Kidney (tissue), 14 donors: ENCODE results near the gene COP1. TPM values are rescaled to one million over a fixed set of nuclear protein-coding genes. Genes with fewer than 3 reads are reported as not detected.

Experiments used
- DNase-seq, 5 donors: peaks; one replicate each; pipeline ENCODE4 v3.0.0-alpha.2; 2013 to 2020
- FAIRE-seq: peaks from 2 replicates; lab custom pipeline; 2012; peaks lifted over from hg19 to GRCh38; lab: Jason Lieb, UNC
- H3K27ac ChIP-seq, 2 donors: one replicate each; pipeline ENCODE4 v1.7.0; 2013; ENCODE audit warnings: low read depth in 2 of 2, low read length in 2 of 2, inconsistent platforms in 1 of 2
- H3K27me3 ChIP-seq: one replicate; pipeline ENCODE4 v1.7.1; 2013; ENCODE audit warnings: low read length, inconsistent platforms; ENCODE audit not compliant: control insufficient read depth, insufficient read depth
- H3K36me3 ChIP-seq, 3 donors: one replicate each; pipeline versions ENCODE4 v1.7.0 to v1.7.1; 2013; ENCODE audit warnings: low read length in 3 of 3, control low read depth in 1 of 3, inconsistent platforms in 1 of 3; ENCODE audit not compliant: insufficient read depth in 3 of 3, control insufficient read depth in 2 of 3
- H3K4me1 ChIP-seq, 3 donors: one replicate each; pipeline versions ENCODE4 v1.7.0 to v1.7.1; 2013; ENCODE audit warnings: low read length in 3 of 3, inconsistent platforms in 1 of 3, low read depth in 1 of 3; ENCODE audit not compliant: control insufficient read depth in 2 of 3, insufficient read depth in 2 of 3
- H3K4me3 ChIP-seq, 3 donors: one replicate each; pipeline versions ENCODE4 v1.7.0 to v1.8.1; 2013; ENCODE audit warnings: low read length in 3 of 3, control low read depth in 1 of 3, inconsistent platforms in 1 of 3
- H3K9ac ChIP-seq, 3 donors: one replicate each; pipeline versions ENCODE4 v1.7.0 to v1.7.1; 2013; ENCODE audit warnings: low read length in 3 of 3, control low read depth in 1 of 3, inconsistent platforms in 1 of 3
- H3K9me3 ChIP-seq, 3 donors: one replicate each; pipeline versions ENCODE4 v1.7.0 to v1.7.1; 2013; ENCODE audit warnings: low read length in 3 of 3, control low read depth in 1 of 3, inconsistent platforms in 1 of 3; ENCODE audit not compliant: control insufficient read depth in 2 of 3, insufficient read depth in 1 of 3
- CTCF ChIP-seq: IDR thresholded peaks from 3 replicates; pipeline ENCODE4 v1.5.1; 2012; ENCODE audit warnings: mild to moderate bottlenecking, moderate library complexity, borderline replicate concordance; ENCODE audit not compliant: insufficient read depth; ENCODE audit errors: extremely low read depth
- intact Hi-C: fragments of 100-400 bp; cut with DNase I; formaldehyde crosslinking; loops from one replicate; pipeline ENCODE4 v1.11.1; 2022
- polyA plus RNA-seq: library from polyadenylated mRNA; stranded (reverse); fragments of 350-450 nt; fragmentation: Illumina TruSeq; extraction: RNeasy Lipid Tissue Mini Kit (QIAGEN cat#74804); gene quantifications from one replicate; pipeline ENCODE4 v1.2.3, GENCODE V29; 2014; ENCODE audit warnings: low read depth, low replicate concordance; ENCODE audit not compliant: insufficient read depth
- total RNA-seq: library from RNA; stranded (reverse); fragmentation: NEBNext Ultra II Directional; extraction: Animal tissue kit (Norgen Biotek cat#: 25700); gene quantifications from one replicate; pipeline ENCODE4 v1.2.1, GENCODE V29; 2021
- donor health status: control.
- donor health status: control.
- donor health status: control.
- donor health status: control.
- donor health status: control.
- donor health status: DM: yes; HTN: yes; CAD: no.
- donor health status: Normal renal cell carcinoma (clear cell type).

The COP1 gene
- total and polyA plus RNA-seq, 2 donors from 2014 or later, result 38.3 to 40.2 TPM

- Histone ChIP-seq H3K9ac (no peak overlapping the region), H3K4me3 (no peak overlapping the region), H3K4me1 (no peaks in the 10 kb centered on the region), H3K9me3 (peaks cover 0 to 13% (median 6%) of the 10 kb centered on the region in 3 donors), H3K36me3 (no peaks in the 10 kb centered on the region), H3K27me3 (no peaks in the 10 kb centered on the region), H3K27ac (no peak overlapping the region)
- no peak for TF ChIP-seq CTCF
- DNase-seq, result no peak
- FAIRE-seq, result no peak
- intact Hi-C loops, result no loop called here
These were observed 47.1 kb downstream of the COP1 start for GRCh38 chr1:176159993-176160392.

- intact Hi-C loops, result no loop called here
- Histone ChIP-seq H3K4me3 (no peak overlapping the region), H3K36me3 (peaks cover 0 to 2% (median 0%) of the 10 kb centered on the region in 3 donors), H3K27me3 (no peaks in the 10 kb centered on the region), H3K27ac (no peak overlapping the region), H3K9me3 (peaks cover 0 to 13% (median 6%) of the 10 kb centered on the region in 3 donors), H3K9ac (no peak overlapping the region), H3K4me1 (no peaks in the 10 kb centered on the region)
- FAIRE-seq, result no peak
- TF ChIP-seq CTCF, result no peak
- DNase-seq, result peak in 1 of 5 donors; percentile 3
These were observed 49.1 kb downstream of the COP1 start for GRCh38 chr1:176157995-176158394.

- Histone ChIP-seq H3K36me3 (peaks cover 0 to 2% (median 2%) of the 10 kb centered on the region in 3 donors), H3K27me3 (no peaks in the 10 kb centered on the region), H3K9me3 (no peaks in the 10 kb centered on the region), H3K4me3 (no peak overlapping the region), H3K4me1 (no peaks in the 10 kb centered on the region), H3K27ac (no peak overlapping the region), H3K9ac (no peak overlapping the region)
- peak; percentile 75 for FAIRE-seq
- intact Hi-C loops, result no loop called here
- TF ChIP-seq CTCF, result no peak
- peak in 2 of 5 donors; percentile 6 to 26 for DNase-seq
These were observed 56.9 kb downstream of the COP1 start for GRCh38 chr1:176149939-176150807.
